Measurements from ENCODE around the gene RBM47. TPM values are rescaled to one million over a fixed set of nuclear protein-coding genes. Genes with fewer than 3 reads are reported as not detected.

RBM47 gene
- total and polyA plus RNA-seq, 9 of the 15 experiments (the other 6 are each of a cell fraction or from before 2014, with no cell fraction given): 1.4 to 6.4 (median 3.3) TPM

DNA sequence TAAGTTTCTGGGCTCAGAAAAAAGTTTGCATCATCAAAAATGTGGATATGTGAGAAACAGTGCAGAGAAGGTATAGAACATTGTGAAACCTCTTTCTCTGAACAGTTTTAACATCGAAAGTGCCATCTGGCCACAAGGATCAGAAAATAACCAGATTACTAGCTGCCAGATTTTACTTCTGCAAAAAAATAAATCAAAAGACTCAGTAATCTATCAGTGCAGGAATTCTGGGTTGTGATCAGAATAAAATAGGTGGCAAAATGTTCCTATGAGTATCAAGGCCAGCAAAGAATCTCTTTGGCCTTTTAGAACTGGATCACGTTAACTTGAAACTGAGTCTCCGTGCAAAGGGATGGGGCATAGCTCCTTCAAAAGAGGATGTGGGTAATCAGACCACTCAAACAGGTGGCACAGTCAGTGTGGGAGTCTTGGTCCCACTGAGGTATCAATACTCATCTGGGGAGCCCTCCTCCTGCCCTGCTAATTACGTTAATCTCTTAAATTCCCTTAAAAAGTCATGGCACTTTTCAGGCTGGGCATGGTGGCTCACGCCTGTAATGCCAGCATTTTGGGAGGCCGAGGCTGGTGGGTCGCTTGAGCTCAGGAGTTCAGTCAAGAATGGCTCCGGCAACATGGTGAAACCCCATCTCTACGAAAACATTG lies 26.7 kb upstream of the RBM47 start (continued):
- TF ChIP-seq HNRNPK (IDR thresholded peaks at IDR 0.05; ENCODE audit: low read depth, low read length, poor library complexity, severe bottlenecking) (no peak), CBX8 (IDR thresholded peaks at IDR 0.05; ENCODE audit: borderline replicate concordance, extremely low read depth, low read depth, low read length, poor library complexity, severe bottlenecking) (no peak), NR3C1 (CRISPR knock-in tag; IDR thresholded peaks at IDR 0.05) (no peak), CBFA2T2 (conservative IDR thresholded peaks at IDR 0.05) (no peak), ZNF174 (CRISPR knock-in tag; IDR thresholded peaks at IDR 0.05) (no peak), BDP1 (IDR thresholded peaks at IDR 0.05; ENCODE audit: insufficient read depth, insufficient read length) (no peak), NR2C1 (IDR thresholded peaks at IDR 0.05) (no peak), NR2C1 (tag; IDR thresholded peaks at IDR 0.05) (no peak)

DNA sequence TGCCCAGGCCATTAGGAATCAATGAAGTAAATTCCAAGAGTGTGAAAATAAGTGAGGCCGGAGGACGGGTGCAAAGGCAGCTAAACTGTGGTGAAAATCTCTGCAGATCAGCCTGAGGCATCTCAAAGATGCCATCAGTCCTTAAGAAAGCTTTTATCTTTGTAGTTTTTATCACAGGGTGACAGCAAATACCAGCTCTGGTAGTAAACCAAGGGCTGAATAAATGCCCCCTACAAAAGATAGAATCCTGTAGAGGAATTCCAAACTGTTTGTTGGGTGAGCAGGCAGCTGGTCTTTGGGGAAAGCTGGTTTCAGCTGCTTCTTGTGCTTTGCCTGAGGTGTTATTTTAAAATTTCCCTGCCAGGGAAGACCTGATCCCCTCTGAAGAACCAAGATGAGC lies 21.6 kb upstream of the RBM47 start:
- 5% methylated on average over 2 of the region's 2 CpGs for WGBS (ENCODE audit: insufficient coverage, low coverage, missing lambda C conversion rate)
- Histone ChIP-seq H3K9me1 (ENCODE audit: control insufficient read depth, insufficient read depth, low read length) (no peaks in the 10 kb centered on the region), H3K9me3 (replicated peaks; ENCODE audit: control insufficient read depth, insufficient read depth, low read depth, low read length) (no peaks in the 10 kb centered on the region), H2AFZ (ENCODE audit: low read depth, low read length) (no peak overlapping the region), H4K20me1 (replicated peaks; ENCODE audit: control insufficient read depth, insufficient read depth, low read length) (no peaks in the 10 kb centered on the region), H3K4me3 (no peak overlapping the region), H3K4me2 (ENCODE audit: insufficient read depth, low read length) (no peak overlapping the region), H3K27ac (ENCODE audit: extremely low read depth, low read depth, low read length) (no peak overlapping the region), H3K9ac (ENCODE audit: insufficient read depth in 1 of 2, low read depth in 2 of 2, low read length in 2 of 2) (no peak overlapping the region), H3K27me3 (ENCODE audit: control insufficient read depth in 2 of 2, insufficient read depth in 2 of 2, low read length in 2 of 2) (peaks cover 25 to 40% of the 10 kb centered on the region in 2 experiments), H3K79me2 (ENCODE audit: control insufficient read depth, insufficient read depth, low read length) (no peaks in the 10 kb centered on the region), H3K36me3 (ENCODE audit: control insufficient read depth, insufficient read depth, low read length) (no peaks in the 10 kb centered on the region), H3K4me1 (replicated peaks in 1 of 2; ENCODE audit: control insufficient read depth in 2 of 2, insufficient read depth in 2 of 2, low read length in 2 of 2) (no peaks in the 10 kb centered on the region)
- POLR2A ChIA-PET: no interaction called here
- no TSS peak for BruUV-seq (replicated peaks)
- ATAC-seq: no peak
- TF ChIP-seq PPARD (CRISPR knock-in tag; IDR thresholded peaks at IDR 0.05) (no peak), TARDBP (IDR thresholded peaks at IDR 0.05) (no peak), RBBP5 (IDR thresholded peaks at IDR 0.05; ENCODE audit: borderline replicate concordance, insufficient read depth, low read length, poor library complexity, severe bottlenecking) (no peak)
- TF ChIP-seq, protein P1, sequence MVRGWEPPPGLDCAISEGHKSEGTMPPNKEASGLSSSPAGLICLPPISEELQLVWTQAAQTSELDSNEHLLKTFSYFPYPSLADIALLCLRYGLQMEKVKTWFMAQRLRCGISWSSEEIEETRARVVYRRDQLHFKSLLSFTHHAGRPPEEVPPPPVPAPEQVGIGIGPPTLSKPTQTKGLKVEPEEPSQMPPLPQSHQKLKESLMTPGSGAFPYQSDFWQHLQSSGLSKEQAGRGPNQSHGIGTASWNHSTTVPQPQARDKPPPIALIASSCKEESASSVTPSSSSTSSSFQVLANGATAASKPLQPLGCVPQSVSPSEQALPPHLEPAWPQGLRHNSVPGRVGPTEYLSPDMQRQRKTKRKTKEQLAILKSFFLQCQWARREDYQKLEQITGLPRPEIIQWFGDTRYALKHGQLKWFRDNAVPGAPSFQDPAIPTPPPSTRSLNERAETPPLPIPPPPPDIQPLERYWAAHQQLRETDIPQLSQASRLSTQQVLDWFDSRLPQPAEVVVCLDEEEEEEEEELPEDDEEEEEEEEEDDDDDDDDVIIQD (CRISPR knock-in tag; IDR thresholded peaks at IDR 0.05): no peak
- intact Hi-C loops (cut with micrococcal nuclease) (no loop called here), in situ Hi-C loops (cut with MboI) (no loop called here)
- no peak for FAIRE-seq
- CTCF ChIA-PET (ENCODE audit: low intra/inter-chr PET ratio): no interaction called here
- no peak for DNase-seq (ENCODE audit: extremely low read depth in 1 of 4, low spot score in 3 of 4)
